Measurements from ENCODE around the gene ZNF614. TPM values are rescaled to one million over a fixed set of nuclear protein-coding genes. Genes with fewer than 3 reads are reported as not detected.
"Not testable (repeated sequence)": the region's sequence is repeated elsewhere in the genome, so short reads cannot be mapped to it uniquely, and the experiment has no call there.

ZNF614 gene
- total RNA-seq, 1 donor from 2014 or later: 9.9 TPM

GRCh38 chr19:52069653-52070052, 41.5 kb upstream of the ZNF614 start:
- Histone ChIP-seq H3K36me3 (ENCODE audit: insufficient read depth, low read length) (peaks cover 44% of the 10 kb centered on the region), H3K27me3 (ENCODE audit: insufficient read depth, low read length) (no peaks in the 10 kb centered on the region), H4K20me1 (ENCODE audit: insufficient read depth, low read length) (peaks cover 13% of the 10 kb centered on the region), H3K79me2 (ENCODE audit: insufficient read depth, low read length) (peaks cover 35% of the 10 kb centered on the region), H2AFZ (ENCODE audit: low read depth, low read length) (no peak overlapping the region), H3K4me1 (ENCODE audit: insufficient read depth, low read length) (no peaks in the 10 kb centered on the region), H3K9me3 (ENCODE audit: insufficient read depth, low read depth, low read length) (peaks cover 60% of the 10 kb centered on the region), H3K27ac (ENCODE audit: low read depth, low read length) (no peak overlapping the region), H3K9ac (ENCODE audit: low read length) (no peak overlapping the region), H3K4me3 (ENCODE audit: insufficient read depth, low read depth, low read length) (no peak overlapping the region), H3K4me2 (ENCODE audit: low read length) (no peak overlapping the region)
- peaks cover 79% of the 10 kb centered on the region for H3K9me3 Mint-ChIP-seq (ENCODE audit: unreplicated experiment)
- no peak overlapping the region for H3K4me3 Mint-ChIP-seq (ENCODE audit: unreplicated experiment)
- no peaks in the 10 kb centered on the region for H3K27me3 Mint-ChIP-seq (ENCODE audit: low read depth, unreplicated experiment)
- DNase-seq (ENCODE audit: low read depth) (no peak), FAIRE-seq (no peak)
- no peaks in the 10 kb centered on the region for H3K4me1 Mint-ChIP-seq (ENCODE audit: low read depth, unreplicated experiment)
- peaks cover 89% of the 10 kb centered on the region for H3K36me3 Mint-ChIP-seq (ENCODE audit: low read depth, unreplicated experiment)
- TF ChIP-seq, protein P1, sequence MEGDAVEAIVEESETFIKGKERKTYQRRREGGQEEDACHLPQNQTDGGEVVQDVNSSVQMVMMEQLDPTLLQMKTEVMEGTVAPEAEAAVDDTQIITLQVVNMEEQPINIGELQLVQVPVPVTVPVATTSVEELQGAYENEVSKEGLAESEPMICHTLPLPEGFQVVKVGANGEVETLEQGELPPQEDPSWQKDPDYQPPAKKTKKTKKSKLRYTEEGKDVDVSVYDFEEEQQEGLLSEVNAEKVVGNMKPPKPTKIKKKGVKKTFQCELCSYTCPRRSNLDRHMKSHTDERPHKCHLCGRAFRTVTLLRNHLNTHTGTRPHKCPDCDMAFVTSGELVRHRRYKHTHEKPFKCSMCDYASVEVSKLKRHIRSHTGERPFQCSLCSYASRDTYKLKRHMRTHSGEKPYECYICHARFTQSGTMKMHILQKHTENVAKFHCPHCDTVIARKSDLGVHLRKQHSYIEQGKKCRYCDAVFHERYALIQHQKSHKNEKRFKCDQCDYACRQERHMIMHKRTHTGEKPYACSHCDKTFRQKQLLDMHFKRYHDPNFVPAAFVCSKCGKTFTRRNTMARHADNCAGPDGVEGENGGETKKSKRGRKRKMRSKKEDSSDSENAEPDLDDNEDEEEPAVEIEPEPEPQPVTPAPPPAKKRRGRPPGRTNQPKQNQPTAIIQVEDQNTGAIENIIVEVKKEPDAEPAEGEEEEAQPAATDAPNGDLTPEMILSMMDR (IDR thresholded peaks at IDR 0.05; ENCODE audit: insufficient read depth, low read depth, low read length): no peak
- TF ChIP-seq EZH2 (IDR thresholded peaks at IDR 0.05; ENCODE audit: insufficient read depth, low read length): no peak
- no peak overlapping the region for H3K27ac Mint-ChIP-seq (ENCODE audit: unreplicated experiment)

DNA sequence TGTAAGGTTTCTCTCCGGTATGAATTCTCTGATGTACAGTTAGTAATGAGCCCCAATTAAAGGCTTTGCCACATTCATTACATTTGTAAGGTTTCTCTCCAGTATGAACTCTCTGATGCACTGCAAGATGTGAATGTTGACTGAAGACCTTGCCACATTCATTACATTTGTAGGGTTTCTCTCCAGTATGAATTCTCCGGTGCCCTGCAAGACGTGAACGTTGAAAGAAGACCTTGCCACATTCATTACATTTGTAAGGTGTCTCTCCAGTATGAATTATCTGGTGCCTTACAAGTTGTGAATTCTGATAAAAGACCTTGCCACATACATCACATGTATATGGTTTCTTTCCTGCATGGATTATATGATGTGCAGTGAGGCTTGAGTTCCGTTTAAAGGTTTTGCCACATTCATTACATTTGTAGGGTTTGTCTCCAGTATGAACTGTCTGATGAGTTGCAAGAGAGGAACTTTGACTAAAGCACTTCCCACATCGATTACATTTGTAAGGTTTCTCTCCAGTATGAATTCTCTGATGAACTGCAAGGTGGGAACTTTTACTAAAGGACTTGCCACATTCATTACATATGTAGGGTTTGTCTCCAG, 38.2 kb upstream of the ZNF614 start:
- Histone ChIP-seq H2AFZ (ENCODE audit: low read depth, low read length) (no peak overlapping the region), H3K9ac (ENCODE audit: low read length) (no peak overlapping the region), H3K4me1 (ENCODE audit: insufficient read depth, low read length) (no peaks in the 10 kb centered on the region), H3K4me2 (ENCODE audit: low read length) (no peak overlapping the region), H4K20me1 (ENCODE audit: insufficient read depth, low read length) (peaks cover 17% of the 10 kb centered on the region), H3K27me3 (ENCODE audit: insufficient read depth, low read length) (no peaks in the 10 kb centered on the region), H3K79me2 (ENCODE audit: insufficient read depth, low read length) (peaks cover 28% of the 10 kb centered on the region), H3K36me3 (ENCODE audit: insufficient read depth, low read length) (peaks cover 46% of the 10 kb centered on the region), H3K9me3 (ENCODE audit: insufficient read depth, low read depth, low read length) (peaks cover 75% of the 10 kb centered on the region), H3K27ac (ENCODE audit: low read depth, low read length) (no peak overlapping the region), H3K4me3 (ENCODE audit: insufficient read depth, low read depth, low read length) (no peak overlapping the region)
- DNase-seq (ENCODE audit: low read depth) (no peak), FAIRE-seq (no peak)
- no peaks in the 10 kb centered on the region for H3K4me1 Mint-ChIP-seq (ENCODE audit: low read depth, unreplicated experiment)
- peaks cover 88% of the 10 kb centered on the region for H3K36me3 Mint-ChIP-seq (ENCODE audit: low read depth, unreplicated experiment)
- TF ChIP-seq EZH2 (IDR thresholded peaks at IDR 0.05; ENCODE audit: insufficient read depth, low read length): no peak
- TF ChIP-seq, protein P1 (IDR thresholded peaks at IDR 0.05; ENCODE audit: insufficient read depth, low read depth, low read length): no peak
- H3K27ac Mint-ChIP-seq (ENCODE audit: unreplicated experiment): no peak overlapping the region
- no peaks in the 10 kb centered on the region for H3K27me3 Mint-ChIP-seq (ENCODE audit: low read depth, unreplicated experiment)
- H3K4me3 Mint-ChIP-seq (ENCODE audit: unreplicated experiment): no peak overlapping the region
- peaks cover 87% of the 10 kb centered on the region for H3K9me3 Mint-ChIP-seq (ENCODE audit: unreplicated experiment)

DNA sequence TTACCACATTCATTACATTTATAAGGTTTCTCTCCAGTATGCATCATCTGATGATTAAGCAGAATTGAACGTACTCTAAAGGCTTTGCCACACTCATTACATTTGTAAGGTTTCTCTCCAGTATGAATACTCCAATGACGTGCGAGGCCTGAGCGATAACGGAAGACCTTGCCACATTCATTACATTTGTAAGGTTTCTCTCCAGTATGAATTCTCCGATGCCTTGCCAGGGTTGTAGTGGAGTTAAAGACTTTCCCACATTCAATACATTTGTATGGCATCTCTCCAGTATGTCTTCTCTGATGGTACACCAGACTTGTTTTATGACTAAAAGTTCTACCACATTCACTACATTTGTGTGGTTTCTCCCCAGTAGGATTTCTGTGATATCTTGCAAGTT, 37.2 kb upstream of the ZNF614 start:
- H3K36me3 ChIP-seq (ENCODE audit: insufficient read depth, low read length): peaks cover 45% of the 10 kb centered on the region
- H3K9me3 ChIP-seq (ENCODE audit: insufficient read depth, low read depth, low read length): peaks cover 74% of the 10 kb centered on the region
- TF ChIP-seq, protein P1 (IDR thresholded peaks at IDR 0.05; ENCODE audit: insufficient read depth, low read depth, low read length): no peak
- no peak for TF ChIP-seq EZH2 (IDR thresholded peaks at IDR 0.05; ENCODE audit: insufficient read depth, low read length)
- H3K4me1 Mint-ChIP-seq (ENCODE audit: low read depth, unreplicated experiment): no peaks in the 10 kb centered on the region
- no peak overlapping the region for H3K4me2 ChIP-seq (ENCODE audit: low read length)
- H3K4me1 ChIP-seq (ENCODE audit: insufficient read depth, low read length): no peaks in the 10 kb centered on the region
- H3K9ac ChIP-seq (ENCODE audit: low read length): no peak overlapping the region
- H4K20me1 ChIP-seq (ENCODE audit: insufficient read depth, low read length): peaks cover 9% of the 10 kb centered on the region
- peaks cover 87% of the 10 kb centered on the region for H3K9me3 Mint-ChIP-seq (ENCODE audit: unreplicated experiment)
- H3K27ac ChIP-seq (ENCODE audit: low read depth, low read length): no peak overlapping the region
- no peak overlapping the region for H3K4me3 Mint-ChIP-seq (ENCODE audit: unreplicated experiment)
- H2AFZ ChIP-seq (ENCODE audit: low read depth, low read length): no peak overlapping the region
- H3K4me3 ChIP-seq (ENCODE audit: insufficient read depth, low read depth, low read length): no peak overlapping the region
- peaks cover 87% of the 10 kb centered on the region for H3K36me3 Mint-ChIP-seq (ENCODE audit: low read depth, unreplicated experiment)
- H3K79me2 ChIP-seq (ENCODE audit: insufficient read depth, low read length): peaks cover 23% of the 10 kb centered on the region
- no peaks in the 10 kb centered on the region for H3K27me3 ChIP-seq (ENCODE audit: insufficient read depth, low read length)
- no peak for DNase-seq (ENCODE audit: low read depth)
- no peak overlapping the region for H3K27ac Mint-ChIP-seq (ENCODE audit: unreplicated experiment)
- no peaks in the 10 kb centered on the region for H3K27me3 Mint-ChIP-seq (ENCODE audit: low read depth, unreplicated experiment)
- FAIRE-seq: no peak

GRCh38 chr19:52056480-52056879, 28.3 kb upstream of the ZNF614 start:
- H3K27me3 Mint-ChIP-seq (ENCODE audit: low read depth, unreplicated experiment); H3K4me3 Mint-ChIP-seq (ENCODE audit: unreplicated experiment); FAIRE-seq; H3K79me2 ChIP-seq (ENCODE audit: insufficient read depth, low read length); H3K4me3 ChIP-seq (ENCODE audit: insufficient read depth, low read depth, low read length); H4K20me1 ChIP-seq (ENCODE audit: insufficient read depth, low read length); H3K4me1 ChIP-seq (ENCODE audit: insufficient read depth, low read length); H2AFZ ChIP-seq (ENCODE audit: low read depth, low read length); H3K27ac Mint-ChIP-seq (ENCODE audit: unreplicated experiment); H3K27me3 ChIP-seq (ENCODE audit: insufficient read depth, low read length); H3K9ac ChIP-seq (ENCODE audit: low read length); H3K4me1 Mint-ChIP-seq (ENCODE audit: low read depth, unreplicated experiment); H3K4me2 ChIP-seq (ENCODE audit: low read length); H3K36me3 ChIP-seq (ENCODE audit: insufficient read depth, low read length); H3K27ac ChIP-seq (ENCODE audit: low read depth, low read length); DNase-seq (ENCODE audit: low read depth): not testable (repeated sequence)
- H3K36me3 Mint-ChIP-seq (ENCODE audit: low read depth, unreplicated experiment): peaks cover 60% of the 10 kb centered on the region
- peaks cover 15% of the 10 kb centered on the region for H3K9me3 ChIP-seq (ENCODE audit: insufficient read depth, low read depth, low read length)
- peaks cover 72% of the 10 kb centered on the region for H3K9me3 Mint-ChIP-seq (ENCODE audit: unreplicated experiment)
